Aorta (tissue), 5 donors: Measurements from ENCODE around the gene CC2D2A. TPM values are rescaled to one million over a fixed set of nuclear protein-coding genes. Genes with fewer than 3 reads are reported as not detected.

Source experiments
- ATAC-seq: fragments of 200-7000 bp; cut with Tn5 transposase; one replicate; pipeline ENCODE4 v1.9.1; 2022; ENCODE audit warnings: moderate library complexity; ENCODE audit not compliant: low FRiP score
- DNase-seq, 2 donors: peaks; one replicate each; pipeline ENCODE4 v3.0.0-alpha.2; 2020
- H3K27ac ChIP-seq, 2 donors: one replicate each; pipeline ENCODE4 v1.5.1; 2013; ENCODE audit warnings: low read length in 2 of 2, mild to moderate bottlenecking in 2 of 2, moderate library complexity in 2 of 2, control low read depth in 1 of 2, inconsistent platforms in 1 of 2, low read depth in 1 of 2
- H3K27me3 ChIP-seq, 2 donors: one replicate each; pipeline ENCODE4 v1.6.1; 2013; ENCODE audit warnings: control low read depth in 1 of 2, low read length in 1 of 2, mild to moderate bottlenecking in 1 of 2, moderate library complexity in 1 of 2; ENCODE audit not compliant: insufficient read depth in 2 of 2, control insufficient read depth in 1 of 2
- H3K36me3 ChIP-seq, 2 donors: one replicate each; pipeline ENCODE4 v1.6.1; 2013; ENCODE audit warnings: control low read depth in 1 of 2, low read length in 1 of 2, mild to moderate bottlenecking in 1 of 2; ENCODE audit not compliant: insufficient read depth in 2 of 2, control insufficient read depth in 1 of 2
- H3K4me1 ChIP-seq, 2 donors: one replicate each; pipeline ENCODE4 v1.6.1; 2013; ENCODE audit warnings: low read length in 2 of 2, control low read depth in 1 of 2, mild to moderate bottlenecking in 1 of 2, moderate library complexity in 1 of 2; ENCODE audit not compliant: insufficient read depth in 2 of 2, control insufficient read depth in 1 of 2
- H3K4me3 ChIP-seq, 2 donors: one replicate each; pipeline ENCODE4 v1.5.1; 2013; ENCODE audit warnings: low read length in 2 of 2, control low read depth in 1 of 2, mild to moderate bottlenecking in 1 of 2
- H3K9me3 ChIP-seq: one replicate; pipeline ENCODE4 v1.6.1; 2013; ENCODE audit warnings: mild to moderate bottlenecking, low read length; ENCODE audit not compliant: control insufficient read depth
- whole genome bisulfite sequencing, 2 donors: extraction: QIAGEN DNeasy Blood & Tissue Kit; methylation state at CpG; one replicate each; pipeline ENCODE4 v1.1.7; 2013; 5-methylcytosine and 5-hydroxymethylcytosine counted together
- intact Hi-C, 2 donors: fragments of 100-400 bp; cut with DNase I; formaldehyde crosslinking; loops; one replicate each; pipeline versions ENCODE4 v1.14.2 to v1.15.0; 2022
- long read RNA-seq, 2 donors: library from polyadenylated mRNA; unstranded; transcript quantifications; one replicate each; pipeline ENCODE4 v2.0.0, GENCODE V29; 2020 to 2021
- polyA plus RNA-seq, 2 donors: library from polyadenylated mRNA; stranded (reverse); fragments of 200-250 nt; gene quantifications; one replicate each; pipeline ENCODE4 v1.2.3, GENCODE V29; 2013
- total RNA-seq, 2 donors: library from RNA; stranded (reverse); fragmentation: NEBNext Ultra II Directional; extraction: Animal tissue kit (Norgen Biotek cat#: 25700); gene quantifications; one replicate each; pipeline ENCODE4 v1.2.1, GENCODE V29; 2021
- donor health status: healthy with polysubstance abuse.
- donor health status: Bipolar disorder and iron deficiency.
- donor health status: DM: no; HTN: no; CAD: no.
- donor health status: DM: no; HTN: no; CAD: no.
- donor health status: DM: yes; HTN: yes; CAD: no.

Gene CC2D2A
- total RNA-seq: 10 to 100 TPM; 26.4 to 37.1 TPM
- polyA plus RNA-seq: 10 to 100 TPM; 37.5 to 41.9 TPM
- long read RNA-seq, donor 1, transcript CC2D2A-211 (15 exons, 1,949 nt): major isoform, 6 of 34 reads
- long read RNA-seq, donor 1, partial matches to known transcripts: 6 of 34 reads
- long read RNA-seq, donor 1, other reads (novel, unspliced or antisense): 15 of 34 reads
- long read RNA-seq, donor 2, partial matches to known transcripts: 1 of 23 reads
- long read RNA-seq, donor 2, other reads (novel, unspliced or antisense): 20 of 23 reads

- H3K9me3 ChIP-seq: no peaks in the 10 kb centered on the region
- peaks cover 3 to 4% of the 10 kb centered on the region in 2 donors for H3K4me1 ChIP-seq
- intact Hi-C loops: loop anchor here in 1 of 2 donors (10.0 kb wide), 1 partner anchor 415 kb away; no protein-coding TSS in a partner anchor
- WGBS, 2 donors: 1% methylated on average over 14 of the region's 14 CpGs
- no peaks in the 10 kb centered on the region for H3K27me3 ChIP-seq
- H3K36me3 ChIP-seq: no peaks in the 10 kb centered on the region
- ATAC-seq (peak; percentile 85), DNase-seq (peak in 1 of 2 donors; percentile 50)
- peak within 1 kb of the TSS; percentile 99 to 100 for H3K4me3 ChIP-seq
- H3K27ac ChIP-seq: peak within 1 kb of the TSS; percentile 70 to 71
Observed at GRCh38 chr4:15469402-15470127, at the start of gene CC2D2A. Gene CC2D2A, plus strand, starts transcription at chr4:15469882. Its CDS starts 6,051 bp downstream, at chr4:15475933.

GRCh38 chr4:15420642-15421041 lies 49.0 kb upstream of the CC2D2A start:
- Histone ChIP-seq H3K27me3 (no peaks in the 10 kb centered on the region), H3K27ac (peak overlapping the region; percentile 49 to 67), H3K36me3 (no peaks in the 10 kb centered on the region), H3K4me1 (peaks cover 9 to 22% of the 10 kb centered on the region in 2 donors), H3K9me3 (no peaks in the 10 kb centered on the region), H3K4me3 (no peak overlapping the region)
- 2 to 9% methylated on average over 2 of the region's 2 CpGs for WGBS, 2 donors
- intact Hi-C loops: loop anchor here (10.0 kb wide), 2 partner anchors 186 to 416 kb away; partner anchors contain the start of gene CPEB2 (in 1 of the 2)
- DNase-seq (no peak), ATAC-seq (peak; percentile 73)

GRCh38 chr4:15423285-15423711 lies 46.4 kb upstream of the CC2D2A start:
- Histone ChIP-seq H3K27ac (peak overlapping the region in 1 of 2 donors; percentile 13), H3K4me3 (no peak overlapping the region), H3K27me3 (no peaks in the 10 kb centered on the region), H3K9me3 (no peaks in the 10 kb centered on the region), H3K36me3 (no peaks in the 10 kb centered on the region), H3K4me1 (peaks cover 11 to 18% of the 10 kb centered on the region in 2 donors)
- ATAC-seq (no peak), DNase-seq (no peak)
- intact Hi-C loops: loop anchor here (10.0 kb wide), 2 partner anchors 188 to 418 kb away; partner anchors contain the start of gene CPEB2 (in 1 of the 2)
- WGBS, 2 donors: 82 to 90% methylated on average over 5 of the region's 5 CpGs

GRCh38 chr4:15425520-15425919 lies 44.2 kb upstream of the CC2D2A start:
- Histone ChIP-seq H3K27ac (peak overlapping the region; percentile 51 to 73), H3K4me3 (peak overlapping the region; percentile 36 to 70), H3K9me3 (no peaks in the 10 kb centered on the region), H3K36me3 (no peaks in the 10 kb centered on the region), H3K27me3 (no peaks in the 10 kb centered on the region), H3K4me1 (peaks cover 11 to 19% of the 10 kb centered on the region in 2 donors)
- WGBS, 2 donors: 66 to 73% methylated on average over 2 of the region's 2 CpGs
- intact Hi-C loops: loop anchor here (10.0 kb wide), 2 partner anchors 191 to 421 kb away; partner anchors contain the start of gene CPEB2 (in 1 of the 2)
- no peak for DNase-seq
- ATAC-seq: no peak

GRCh38 chr4:15427161-15427560 lies 42.5 kb upstream of the CC2D2A start:
- DNase-seq (no peak), ATAC-seq (no peak)
- WGBS, 2 donors: 1 to 4% methylated on average over 2 of the region's 2 CpGs
- H3K4me3 ChIP-seq: peak overlapping the region; percentile 39 to 69
- peak overlapping the region; percentile 94 to 95 for H3K27ac ChIP-seq
- H3K4me1 ChIP-seq: peaks cover 7 to 19% of the 10 kb centered on the region in 2 donors
- intact Hi-C loops: loop anchor here (10.0 kb wide), 2 partner anchors 192 to 422 kb away; partner anchors contain the start of gene CPEB2 (in 1 of the 2)
- no peaks in the 10 kb centered on the region for H3K27me3 ChIP-seq
- no peaks in the 10 kb centered on the region for H3K36me3 ChIP-seq
- no peaks in the 10 kb centered on the region for H3K9me3 ChIP-seq

GRCh38 chr4:15427701-15428100 lies 42.0 kb upstream of the CC2D2A start, which contains the start of gene C1QTNF7:
Gene C1QTNF7, plus strand, starts transcription at chr4:15428033. Its CDS starts 7,711 bp downstream, at chr4:15435744.
- peak within 1 kb of the TSS; percentile 94 to 95 for H3K27ac ChIP-seq
- 5 to 9% methylated on average over 3 of the region's 3 CpGs for WGBS, 2 donors
- H3K36me3 ChIP-seq: no peaks in the 10 kb centered on the region
- peak within 1 kb of the TSS; percentile 39 to 69 for H3K4me3 ChIP-seq
- peaks cover 7 to 19% of the 10 kb centered on the region in 2 donors for H3K4me1 ChIP-seq
- ATAC-seq (peak; percentile 82), DNase-seq (no peak)
- no peaks in the 10 kb centered on the region for H3K27me3 ChIP-seq
- no peaks in the 10 kb centered on the region for H3K9me3 ChIP-seq
- intact Hi-C loops: loop anchor here (10.0 kb wide), 2 partner anchors 193 to 423 kb away; partner anchors contain the start of gene CPEB2 (in 1 of the 2)

GRCh38 chr4:15428611-15429010 lies 41.1 kb upstream of the CC2D2A start:
- H3K36me3 ChIP-seq: no peaks in the 10 kb centered on the region
- peak overlapping the region; percentile 21 to 69 for H3K4me3 ChIP-seq
- whole genome bisulfite sequencing, 2 donors: 4 to 6% methylated on average over 1 of the region's 1 CpG
- H3K4me1 ChIP-seq: peaks cover 12 to 15% of the 10 kb centered on the region in 2 donors
- peak; percentile 81 for ATAC-seq
- intact Hi-C loops: loop anchor here (10.0 kb wide), 2 partner anchors 194 to 424 kb away; partner anchors contain the start of gene CPEB2 (in 1 of the 2)
- H3K9me3 ChIP-seq: no peaks in the 10 kb centered on the region
- no peak for DNase-seq
- H3K27me3 ChIP-seq: no peaks in the 10 kb centered on the region
- H3K27ac ChIP-seq: peak overlapping the region; percentile 91 to 94

- intact Hi-C loops: loop anchor here in 1 of 2 donors (10.0 kb wide), 1 partner anchor 429 kb away; the partner anchor contains the start of gene CPEB2
- H3K36me3 ChIP-seq: no peaks in the 10 kb centered on the region
- DNase-seq (no peak), ATAC-seq (peak; percentile 73)
- H3K27me3 ChIP-seq: no peaks in the 10 kb centered on the region
- peak overlapping the region in 1 of 2 donors; percentile 36 for H3K27ac ChIP-seq
- 2 to 9% methylated on average over 2 of the region's 2 CpGs for WGBS, 2 donors
- no peaks in the 10 kb centered on the region for H3K9me3 ChIP-seq
- H3K4me3 ChIP-seq: no peak overlapping the region
- H3K4me1 ChIP-seq: peaks cover 10 to 11% of the 10 kb centered on the region in 2 donors
Observed at GRCh38 chr4:15434091-15434490, 35.6 kb upstream of the CC2D2A start.
